ENCODE results near the gene FKRP.

Gene FKRP

GRCh38 chr19:46716672-46717033, 29.2 kb upstream of the FKRP start:
- no peak for DNase-seq
- H3K9me2 ChIP-seq (replicated peaks; ENCODE audit: insufficient read depth, low read length) = no peaks in the 10 kb centered on the region
- H3K27ac ChIP-seq (ENCODE audit: low read length) = peak overlapping the region; percentile 92; the same call in 1 of the 2 replicates
- H3F3A ChIP-seq (ENCODE audit: insufficient read depth, low read length) = peaks cover 48% of the 10 kb centered on the region
- no peaks in the 10 kb centered on the region for H3K36me3 ChIP-seq (replicated peaks; ENCODE audit: insufficient read depth, low read length)
- TF ChIP-seq EZH2phosphoT487 (IDR thresholded peaks at IDR 0.05; ENCODE audit: low read length) (no peak), EZH2 (optimal IDR thresholded peaks at IDR 0.05; ENCODE audit: low read depth, low read length) (no peak)
- TF ChIP-seq, protein P1, sequence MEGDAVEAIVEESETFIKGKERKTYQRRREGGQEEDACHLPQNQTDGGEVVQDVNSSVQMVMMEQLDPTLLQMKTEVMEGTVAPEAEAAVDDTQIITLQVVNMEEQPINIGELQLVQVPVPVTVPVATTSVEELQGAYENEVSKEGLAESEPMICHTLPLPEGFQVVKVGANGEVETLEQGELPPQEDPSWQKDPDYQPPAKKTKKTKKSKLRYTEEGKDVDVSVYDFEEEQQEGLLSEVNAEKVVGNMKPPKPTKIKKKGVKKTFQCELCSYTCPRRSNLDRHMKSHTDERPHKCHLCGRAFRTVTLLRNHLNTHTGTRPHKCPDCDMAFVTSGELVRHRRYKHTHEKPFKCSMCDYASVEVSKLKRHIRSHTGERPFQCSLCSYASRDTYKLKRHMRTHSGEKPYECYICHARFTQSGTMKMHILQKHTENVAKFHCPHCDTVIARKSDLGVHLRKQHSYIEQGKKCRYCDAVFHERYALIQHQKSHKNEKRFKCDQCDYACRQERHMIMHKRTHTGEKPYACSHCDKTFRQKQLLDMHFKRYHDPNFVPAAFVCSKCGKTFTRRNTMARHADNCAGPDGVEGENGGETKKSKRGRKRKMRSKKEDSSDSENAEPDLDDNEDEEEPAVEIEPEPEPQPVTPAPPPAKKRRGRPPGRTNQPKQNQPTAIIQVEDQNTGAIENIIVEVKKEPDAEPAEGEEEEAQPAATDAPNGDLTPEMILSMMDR (IDR thresholded peaks at IDR 0.05; ENCODE audit: low read length) = no peak
- H3K9me3 ChIP-seq (replicated peaks; ENCODE audit: insufficient read depth, low read length) = no peaks in the 10 kb centered on the region
- peaks cover 60% of the 10 kb centered on the region for H3K79me2 ChIP-seq (ENCODE audit: low read length)
- H4K20me1 ChIP-seq (ENCODE audit: insufficient read depth, low read length) = no peaks in the 10 kb centered on the region
- H3K27me3 ChIP-seq (replicated peaks; ENCODE audit: insufficient read depth, low read length) = no peaks in the 10 kb centered on the region
- peaks cover 12% of the 10 kb centered on the region for H3K4me1 ChIP-seq (ENCODE audit: low read length)
- peak overlapping the region; percentile 94; the same call in 1 of the 2 replicates for H3K4me2 ChIP-seq (ENCODE audit: low read depth, low read length)
- H3K9ac ChIP-seq (ENCODE audit: low read length) = peak overlapping the region; percentile 96
- peak overlapping the region; percentile 98 for H3K4me3 ChIP-seq (ENCODE audit: low read length)
- no peak overlapping the region for H2AFZ ChIP-seq (ENCODE audit: low read length)

GRCh38 chr19:46717034-46717715, 28.7 kb upstream of the FKRP start, which contains the start of gene PRKD2:
Gene PRKD2, minus strand, starts transcription at chr19:46717114. Its CDS starts 744 bp downstream, at chr19:46716370.
- Histone ChIP-seq H3K4me3 (ENCODE audit: low read length) (peak within 1 kb of the TSS; percentile 98), H3K27ac (ENCODE audit: low read length) (peak within 1 kb of the TSS; percentile 95), H3K9me2 (replicated peaks; ENCODE audit: insufficient read depth, low read length) (no peaks in the 10 kb centered on the region), H3K4me1 (ENCODE audit: low read length) (peaks cover 12% of the 10 kb centered on the region), H2AFZ (ENCODE audit: low read length) (peak within 1 kb of the TSS; percentile 61; the same call in 1 of the 2 replicates), H3F3A (ENCODE audit: insufficient read depth, low read length) (peaks cover 48% of the 10 kb centered on the region), H3K36me3 (replicated peaks; ENCODE audit: insufficient read depth, low read length) (no peaks in the 10 kb centered on the region), H3K4me2 (ENCODE audit: low read depth, low read length) (peak within 1 kb of the TSS; percentile 95), H3K9ac (ENCODE audit: low read length) (peak within 1 kb of the TSS; percentile 96), H4K20me1 (ENCODE audit: insufficient read depth, low read length) (no peaks in the 10 kb centered on the region), H3K9me3 (replicated peaks; ENCODE audit: insufficient read depth, low read length) (no peaks in the 10 kb centered on the region), H3K79me2 (ENCODE audit: low read length) (peaks cover 54% of the 10 kb centered on the region), H3K27me3 (replicated peaks; ENCODE audit: insufficient read depth, low read length) (no peaks in the 10 kb centered on the region)
- DNase-seq = peak; percentile 82
- no peak for TF ChIP-seq EZH2phosphoT487 (IDR thresholded peaks at IDR 0.05; ENCODE audit: low read length)
- TF ChIP-seq, protein P1 (IDR thresholded peaks at IDR 0.05; ENCODE audit: low read length) = no peak
- no peak for TF ChIP-seq EZH2 (optimal IDR thresholded peaks at IDR 0.05; ENCODE audit: low read depth, low read length)

DNA sequence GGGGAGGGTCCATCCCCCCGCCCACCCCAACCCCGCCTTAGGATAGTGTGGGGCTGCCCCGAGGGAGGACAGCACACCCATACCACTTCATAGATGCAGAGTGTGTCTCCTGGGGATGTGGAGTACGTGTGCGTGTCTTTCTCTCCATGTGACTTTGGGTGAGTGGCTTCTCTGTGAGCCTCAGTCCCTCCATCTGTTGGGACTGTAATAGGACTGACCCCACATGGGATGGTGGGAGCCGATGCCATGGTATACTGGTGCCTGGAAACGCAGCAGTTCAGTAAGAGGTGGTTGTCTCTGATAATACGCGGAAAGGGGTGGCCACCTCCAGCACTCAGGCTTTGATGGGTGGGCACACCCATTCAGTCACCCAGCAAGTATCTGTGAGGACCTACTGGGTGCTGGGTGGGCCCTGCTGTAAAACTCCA, 28.1 kb upstream of the FKRP start:
- Histone ChIP-seq H4K20me1 (ENCODE audit: insufficient read depth, low read length) (no peaks in the 10 kb centered on the region), H3K27me3 (replicated peaks; ENCODE audit: insufficient read depth, low read length) (no peaks in the 10 kb centered on the region), H3K27ac (ENCODE audit: low read length) (peak overlapping the region; percentile 95), H3K9me3 (replicated peaks; ENCODE audit: insufficient read depth, low read length) (no peaks in the 10 kb centered on the region), H3K9ac (ENCODE audit: low read length) (peak overlapping the region; percentile 96), H3F3A (ENCODE audit: insufficient read depth, low read length) (peaks cover 48% of the 10 kb centered on the region), H3K9me2 (replicated peaks; ENCODE audit: insufficient read depth, low read length) (no peaks in the 10 kb centered on the region), H3K4me1 (ENCODE audit: low read length) (peaks cover 12% of the 10 kb centered on the region), H3K4me2 (ENCODE audit: low read depth, low read length) (peak overlapping the region; percentile 95), H3K36me3 (replicated peaks; ENCODE audit: insufficient read depth, low read length) (no peaks in the 10 kb centered on the region), H3K79me2 (ENCODE audit: low read length) (peaks cover 49% of the 10 kb centered on the region), H3K4me3 (ENCODE audit: low read length) (peak overlapping the region; percentile 98), H2AFZ (ENCODE audit: low read length) (no peak overlapping the region)
- DNase-seq = peak; percentile 25
- TF ChIP-seq EZH2phosphoT487 (IDR thresholded peaks at IDR 0.05; ENCODE audit: low read length) (no peak), EZH2 (optimal IDR thresholded peaks at IDR 0.05; ENCODE audit: low read depth, low read length) (no peak)

All from MM.1S (cell line).